Measurements from ENCODE around the gene NUDT19. TPM values are rescaled to one million over a fixed set of nuclear protein-coding genes. Genes with fewer than 3 reads are reported as not detected.

The NUDT19 gene
- total RNA-seq, 1 experiment from 2014 or later, result 6.1 TPM

DNA sequence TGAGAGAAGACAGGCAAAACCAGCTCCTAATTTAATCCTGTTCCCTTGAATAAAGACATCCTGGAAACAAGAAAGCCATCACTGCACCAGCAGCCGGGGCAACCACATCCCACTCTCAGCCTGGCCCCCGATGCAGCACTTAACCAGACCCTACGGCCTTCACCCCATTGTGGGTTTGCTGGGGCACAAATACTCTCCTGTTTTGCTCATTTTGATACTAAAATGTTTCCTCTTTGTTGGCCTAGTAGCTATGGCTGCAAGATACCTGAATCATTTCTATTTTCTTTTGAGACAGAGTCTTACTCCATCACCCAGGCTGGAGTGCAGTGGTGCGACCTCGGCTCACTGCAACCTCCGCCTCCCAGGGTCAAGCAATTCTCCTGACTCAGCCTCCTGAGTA is 45.1 kb upstream of the NUDT19 start:
- H3K36me3 Mint-ChIP-seq (ENCODE audit: insufficient read depth in 1 of 3, low read depth in 3 of 3), result peaks cover 42 to 65% (median 59%) of the 10 kb centered on the region in 3 experiments; a peak in 6 of 7 replicates
- H2BK5ac ChIP-seq (ENCODE audit: insufficient read length, low read length), result no peak overlapping the region
- no peaks in the 10 kb centered on the region for H3K79me1 ChIP-seq (ENCODE audit: insufficient read depth, low read depth, low read length, poor library complexity, severe bottlenecking)
- H3T11ph ChIP-seq (ENCODE audit: low read length), result no peak overlapping the region
- H3K27me3 Mint-ChIP-seq (ENCODE audit: low read depth), result no peaks in the 10 kb centered on the region
- H2BK15ac ChIP-seq (ENCODE audit: low read depth, low read length), result no peak overlapping the region
- no peaks in the 10 kb centered on the region; the same call in 1 of the 2 replicates for H3K4me1 ChIP-seq (ENCODE audit: insufficient read depth, low read length)
- H3K9me3 Mint-ChIP-seq, result no peaks in the 10 kb centered on the region
- peaks cover 1 to 2% of the 10 kb centered on the region in 2 experiments for H3K4me1 Mint-ChIP-seq
- no peak overlapping the region for H3K18ac ChIP-seq (ENCODE audit: insufficient read length, low read depth, low read length)
- no peak overlapping the region for H3K56ac ChIP-seq (ENCODE audit: insufficient read length, low read depth, low read length)
- no peak for TF ChIP-seq CTCF (conservative IDR thresholded peaks at IDR 0.05)
- no peak overlapping the region for H2AFZ ChIP-seq (ENCODE audit: low read length)
- no peak for DNase-seq
- no peak overlapping the region for H4K5ac ChIP-seq (ENCODE audit: insufficient read length, low read depth, low read length)
- no peak overlapping the region for H4K91ac ChIP-seq (ENCODE audit: insufficient read length, low read depth, low read length)
- no peak overlapping the region for H4K8ac ChIP-seq (replicated peaks; ENCODE audit: insufficient read length, low read depth, low read length)
- no peak overlapping the region for H3K4me2 ChIP-seq (ENCODE audit: insufficient read depth, insufficient read length, low read length)
- no peak overlapping the region for H3K4me3 Mint-ChIP-seq
- no peaks in the 10 kb centered on the region for H3K9me3 ChIP-seq (ENCODE audit: control insufficient read depth, low read depth, low read length)
- H3K27me3 ChIP-seq (ENCODE audit: insufficient read depth, low read length), result no peaks in the 10 kb centered on the region
- H2BK12ac ChIP-seq (ENCODE audit: insufficient read length, low read depth, low read length), result no peak overlapping the region
- no peaks in the 10 kb centered on the region for H3K23me2 ChIP-seq (ENCODE audit: insufficient read length, low read depth, low read length, poor library complexity, severe bottlenecking)
- no peak overlapping the region for H2AK5ac ChIP-seq (ENCODE audit: insufficient read length, low read length)
- no peak overlapping the region for H3K27ac ChIP-seq (ENCODE audit: insufficient read length, low read depth, low read length)
- no peak overlapping the region for H2BK120ac ChIP-seq (ENCODE audit: low read depth, low read length, poor library complexity, severe bottlenecking)
- no CpG with 5 or more reads among the region's 6 CpGs for WGBS (ENCODE audit: extremely low coverage, insufficient read length, low lambda C conversion rate)
- no peak overlapping the region for H3K14ac ChIP-seq (ENCODE audit: insufficient read depth, low read length)
- no peaks in the 10 kb centered on the region for H3K79me2 ChIP-seq (ENCODE audit: insufficient read depth, low read length)
- H3K9ac ChIP-seq (ENCODE audit: extremely low read depth, insufficient read length, low read length), result no peak overlapping the region
- H3K4ac ChIP-seq (ENCODE audit: low read depth, low read length), result no peak overlapping the region
- H4K20me1 ChIP-seq (ENCODE audit: control insufficient read depth, insufficient read depth, insufficient read length), result no peaks in the 10 kb centered on the region
- H3K23ac ChIP-seq (ENCODE audit: insufficient read length, low read depth, low read length), result no peak overlapping the region
- peak overlapping the region; percentile 16 to 70 (median 28); a peak in 3 of 7 replicates for H3K27ac Mint-ChIP-seq
- H2BK20ac ChIP-seq (ENCODE audit: low read depth, low read length, poor library complexity, severe bottlenecking), result no peak overlapping the region
